HG03139 (cell line): ENCODE data around the gene SPEG.
A peak's percentile ranks its signal among the peaks of the same experiment; 100 is the strongest.
"Not testable (repeated sequence)": the region's sequence is repeated elsewhere in the genome, so short reads cannot be mapped to it uniquely, and the experiment has no call there.

ENCODE experiments used
- ATAC-seq: cut with Tn5 transposase; IDR thresholded peaks from one replicate; pipeline ENCODE4 v1.9.1; 2021; ENCODE audit not compliant: unreplicated experiment

SPEG gene

GRCh38 chr2:219434718-219435525 lies at the start of gene SPEG:
TSS of gene SPEG (plus strand) at chr2:219434843. CDS start at chr2:219434978, 135 bp downstream.
- no peak for ATAC-seq

- no peak for ATAC-seq
These were observed 49.8 kb upstream of the SPEG start for GRCh38 chr2:219384859-219385258.

- no peak for ATAC-seq
These were observed 48.6 kb upstream of the SPEG start for GRCh38 chr2:219385958-219386520.

GRCh38 chr2:219386532-219387280 lies 47.9 kb upstream of the SPEG start:
- no peak for ATAC-seq

GRCh38 chr2:219387306-219388120 lies 47.1 kb upstream of the SPEG start, which contains the start of gene DNPEP:
TSS of gene DNPEP (minus strand) at chr2:219387912. CDS start at chr2:219387794, 118 bp downstream.
- peak; percentile 52 for ATAC-seq

- ATAC-seq: peak; percentile 79
These were observed 46.3 kb upstream of the SPEG start for GRCh38 chr2:219388121-219388906.

- ATAC-seq: no peak
These were observed 45.8 kb upstream of the SPEG start for GRCh38 chr2:219388907-219389156.

- ATAC-seq: no peak
These were observed 41.9 kb upstream of the SPEG start for GRCh38 chr2:219392754-219393153.

- ATAC-seq: not testable (repeated sequence)
These were observed 39.6 kb upstream of the SPEG start for GRCh38 chr2:219395056-219395455.

GRCh38 chr2:219395609-219396008 lies 39.0 kb upstream of the SPEG start:
- ATAC-seq: no peak

GRCh38 chr2:219396863-219397457 lies 37.7 kb upstream of the SPEG start:
- no peak for ATAC-seq

GRCh38 chr2:219398721-219399363 lies 35.8 kb upstream of the SPEG start:
- no peak for ATAC-seq

GRCh38 chr2:219399716-219400478 lies 34.7 kb upstream of the SPEG start:
- ATAC-seq: no peak

- no peak for ATAC-seq
These were observed 34.1 kb upstream of the SPEG start for GRCh38 chr2:219400562-219400961.

- ATAC-seq: no peak
These were observed 33.0 kb upstream of the SPEG start for GRCh38 chr2:219401606-219402005.

GRCh38 chr2:219402665-219403515 lies 31.8 kb upstream of the SPEG start:
- peak; percentile 76 for ATAC-seq

- no peak for ATAC-seq
These were observed 30.8 kb upstream of the SPEG start for GRCh38 chr2:219403861-219404260.
